ENCODE data around the gene C10orf88.
A peak's percentile ranks its signal among the peaks of the same experiment; 100 is the strongest.
"Not testable (repeated sequence)": the region's sequence is repeated elsewhere in the genome, so short reads cannot be mapped to it uniquely, and the experiment has no call there.

C10orf88 gene

DNA sequence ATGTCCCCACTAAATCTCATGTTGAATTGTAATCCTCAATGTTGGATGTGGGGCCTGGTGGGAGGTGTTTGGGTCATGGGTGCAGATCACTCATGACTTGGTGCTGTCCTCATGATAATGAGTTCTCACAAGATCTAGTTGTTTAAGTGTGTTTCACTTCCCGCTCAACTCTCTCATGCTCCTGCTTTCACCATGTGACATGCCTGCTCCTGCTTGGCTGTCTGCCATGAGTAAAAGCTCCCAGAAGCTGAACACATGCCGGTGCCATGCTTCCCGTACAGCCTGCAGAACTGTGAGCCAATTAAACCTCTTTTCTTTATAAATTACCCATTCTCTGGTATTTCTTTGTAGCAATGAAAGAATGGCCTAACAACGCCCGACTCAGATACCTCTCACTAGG is 20.0 kb upstream of the C10orf88 start:
- in situ Hi-C loops (cut with HindIII; ENCODE audit: low pct_ligation_motif_present, low pct_unique_long_range_greater_than_20kb, low sequenced_read_pairs) = no loop called here
- DNase-seq = no peak

DNA sequence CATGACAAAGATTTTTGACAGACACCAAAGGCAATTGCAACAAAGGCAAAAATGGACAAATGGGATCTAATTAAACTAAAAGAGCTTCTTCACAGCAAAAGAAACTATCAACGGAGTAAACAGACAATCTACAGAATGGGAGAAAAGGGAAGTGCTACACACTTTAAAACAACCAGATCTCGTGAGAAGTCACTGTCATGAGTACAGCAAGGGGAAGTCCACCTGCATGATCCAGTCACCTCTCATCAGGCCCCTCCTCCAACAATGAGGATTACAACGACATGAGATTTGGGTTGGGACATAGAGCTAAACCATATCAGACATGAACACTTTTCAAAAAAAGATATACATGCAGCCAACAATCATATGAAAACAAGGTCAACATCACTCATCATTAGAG is 14.7 kb upstream of the C10orf88 start:
- DNase-seq = no peak
- in situ Hi-C loops (cut with HindIII; ENCODE audit: low pct_ligation_motif_present, low pct_unique_long_range_greater_than_20kb, low sequenced_read_pairs) = no loop called here

DNA sequence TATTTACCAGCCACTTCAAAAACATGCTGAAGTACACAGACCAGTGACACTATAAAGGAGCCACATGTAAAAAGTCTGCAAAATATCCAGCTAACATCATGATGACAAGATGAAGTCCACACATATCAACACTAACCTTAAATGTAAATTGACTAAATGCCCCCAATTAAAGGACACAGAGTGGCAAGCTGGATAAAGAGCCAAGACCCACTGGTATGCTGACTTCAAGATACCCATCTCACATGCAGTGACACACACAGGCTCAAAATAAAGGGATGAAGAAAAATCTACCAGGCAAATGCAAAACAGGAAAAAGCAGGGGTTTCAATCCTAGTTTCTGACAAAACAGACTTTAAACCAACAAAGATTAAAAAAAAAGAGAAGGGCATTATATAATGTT is 12.9 kb upstream of the C10orf88 start:
- in situ Hi-C loops (cut with HindIII; ENCODE audit: low pct_ligation_motif_present, low pct_unique_long_range_greater_than_20kb, low sequenced_read_pairs) = no loop called here

GRCh38 chr10:122962405-122962804 is 8.4 kb upstream of the C10orf88 start:
- in situ Hi-C loops (cut with HindIII; ENCODE audit: low pct_ligation_motif_present, low pct_unique_long_range_greater_than_20kb, low sequenced_read_pairs) = no loop called here
- no peak for DNase-seq

More for the DNA sequence above, 12.9 kb upstream of the C10orf88 start:
- DNase-seq = no peak

GRCh38 chr10:122957474-122957873 is 3.4 kb upstream of the C10orf88 start:
- DNase-seq = no peak
- in situ Hi-C loops (cut with HindIII; ENCODE audit: low pct_ligation_motif_present, low pct_unique_long_range_greater_than_20kb, low sequenced_read_pairs) = no loop called here

DNA sequence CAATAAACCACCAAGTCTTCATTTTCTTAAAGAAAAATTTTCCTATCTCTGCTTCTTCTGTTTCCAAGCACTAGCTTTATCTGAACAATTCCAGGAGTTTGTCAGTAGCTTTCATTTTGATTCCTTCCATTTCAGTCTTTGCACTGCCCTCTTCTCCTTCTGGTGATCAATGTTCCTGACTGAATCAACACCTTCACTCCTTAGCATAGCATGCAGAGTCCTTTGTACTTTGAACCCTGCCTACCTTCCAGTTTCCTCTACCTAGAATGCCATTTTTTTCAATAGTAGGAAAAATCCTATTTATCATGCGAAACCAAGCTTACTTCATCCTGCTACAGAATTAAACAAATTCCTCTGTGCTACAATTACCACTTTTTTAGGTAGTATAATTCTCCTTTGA is 1.9 kb upstream of the C10orf88 start:
- in situ Hi-C loops (cut with HindIII; ENCODE audit: low pct_ligation_motif_present, low pct_unique_long_range_greater_than_20kb, low sequenced_read_pairs) = no loop called here
- no peak for DNase-seq

DNA sequence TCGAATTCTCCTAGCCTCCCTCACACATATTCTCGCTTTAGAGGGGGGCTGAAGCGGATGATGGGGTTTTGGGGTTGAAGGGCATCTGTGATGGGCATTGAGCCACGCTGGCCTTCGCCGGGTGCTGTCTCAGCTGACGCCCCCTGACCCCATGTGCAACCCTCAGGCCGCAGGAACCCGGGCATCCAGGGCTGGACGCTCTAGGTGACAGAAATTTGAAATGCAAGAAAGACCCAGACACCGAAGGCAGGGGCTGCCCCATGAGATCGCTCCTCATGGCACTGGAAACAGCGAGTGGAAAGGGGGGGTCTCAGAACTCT is 664 bp upstream of the C10orf88 start:
- in situ Hi-C loops (cut with HindIII; ENCODE audit: low pct_ligation_motif_present, low pct_unique_long_range_greater_than_20kb, low sequenced_read_pairs) = no loop called here
- DNase-seq = no peak

GRCh38 chr10:122949296-122949695 is 4.7 kb downstream of the C10orf88 start:
- DNase-seq = no peak
- in situ Hi-C loops (cut with HindIII; ENCODE audit: low pct_ligation_motif_present, low pct_unique_long_range_greater_than_20kb, low sequenced_read_pairs) = no loop called here

DNA sequence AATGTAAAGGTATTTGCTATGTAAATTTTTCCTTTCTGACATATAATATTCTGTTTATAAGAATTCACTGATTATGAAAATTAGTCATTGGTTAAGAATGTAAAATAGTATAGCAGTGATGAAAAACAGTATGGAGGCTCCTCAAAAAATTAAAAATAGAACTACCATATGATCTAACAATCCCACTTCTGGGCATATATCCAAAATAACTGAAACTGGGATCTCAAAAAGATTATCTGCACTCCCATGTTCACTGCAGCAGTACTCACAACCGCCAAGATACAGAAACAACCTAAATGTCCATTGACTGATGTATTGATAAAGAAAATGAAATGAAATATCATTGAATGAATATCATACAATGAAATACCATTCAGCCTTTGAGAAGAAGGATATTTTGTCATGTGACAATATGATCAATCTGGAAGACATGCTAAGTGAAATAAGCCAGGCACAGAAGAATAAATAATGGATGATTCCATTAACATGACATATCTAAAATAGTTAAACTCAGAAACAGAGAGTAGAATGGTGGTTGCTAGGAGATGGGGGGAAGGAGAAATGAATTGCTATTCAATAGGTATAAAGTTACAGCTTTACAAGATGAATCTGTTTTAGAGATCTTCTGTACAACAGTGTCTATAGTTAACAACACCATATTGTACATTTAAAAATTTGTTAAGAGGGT is 14.0 kb downstream of the C10orf88 start:
- DNase-seq = no peak
- in situ Hi-C loops (cut with HindIII; ENCODE audit: low pct_ligation_motif_present, low pct_unique_long_range_greater_than_20kb, low sequenced_read_pairs) = no loop called here

DNA sequence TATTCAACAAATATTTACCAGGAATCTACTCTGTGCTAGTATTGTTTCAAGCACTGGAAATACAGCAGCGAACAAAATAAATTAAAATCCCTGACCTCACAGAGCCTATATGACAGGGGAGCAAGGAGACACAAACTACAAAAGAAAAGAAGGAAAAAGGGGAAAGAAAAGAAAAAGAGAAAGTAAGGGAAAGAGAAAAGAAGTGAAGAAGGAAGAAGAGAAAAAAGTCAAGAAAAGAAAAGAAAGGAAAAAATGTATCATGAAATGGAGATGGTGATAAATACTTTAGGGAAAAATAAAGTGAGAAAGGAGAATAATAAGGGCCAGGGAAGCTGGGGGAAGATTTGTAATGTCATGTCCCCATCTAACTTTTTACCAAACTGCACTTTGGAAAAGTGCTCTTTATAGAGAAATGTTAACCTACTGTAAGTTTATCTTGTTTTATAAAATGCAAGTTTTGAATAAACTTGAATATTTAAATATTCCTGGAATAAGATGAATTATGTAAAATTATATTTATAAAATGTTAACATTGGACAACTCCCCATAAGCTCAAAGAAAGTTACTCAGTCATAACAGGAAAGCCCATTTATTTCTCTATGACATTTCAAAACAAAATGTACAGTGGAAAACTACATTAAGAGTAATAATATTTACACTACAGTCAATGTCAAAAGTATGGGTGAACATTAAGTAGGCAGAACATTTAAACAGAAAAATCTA is 14.7 kb downstream of the C10orf88 start:
- no peak for DNase-seq
- in situ Hi-C loops (cut with HindIII; ENCODE audit: low pct_ligation_motif_present, low pct_unique_long_range_greater_than_20kb, low sequenced_read_pairs) = no loop called here

GRCh38 chr10:122931088-122931906 is 22.7 kb downstream of the C10orf88 start:
- peak; percentile 44 for DNase-seq
- in situ Hi-C loops (cut with HindIII; ENCODE audit: low pct_ligation_motif_present, low pct_unique_long_range_greater_than_20kb, low sequenced_read_pairs) = no loop called here

DNA sequence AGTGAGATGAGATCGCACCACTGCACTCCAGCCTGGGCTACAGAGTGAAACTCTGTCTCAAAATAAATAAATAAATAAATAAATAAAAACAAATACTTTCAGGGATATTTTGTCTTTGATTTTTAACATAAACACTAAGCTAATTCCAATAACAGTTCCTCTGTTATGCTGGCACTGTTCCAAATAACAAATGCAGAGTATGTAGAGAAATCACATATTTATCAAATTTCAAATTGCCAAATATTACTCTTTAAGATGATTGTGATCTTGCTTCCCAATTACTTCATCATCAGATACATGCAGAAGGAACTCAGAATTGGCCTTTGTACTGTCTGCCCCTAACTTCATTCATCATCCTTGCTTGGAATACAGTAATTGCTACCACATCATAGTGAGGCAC is 23.9 kb downstream of the C10orf88 start:
- in situ Hi-C loops (cut with HindIII; ENCODE audit: low pct_ligation_motif_present, low pct_unique_long_range_greater_than_20kb, low sequenced_read_pairs) = no loop called here

GRCh38 chr10:122915700-122916099 is 38.3 kb downstream of the C10orf88 start:
- no peak for DNase-seq
- in situ Hi-C loops (cut with HindIII; ENCODE audit: low pct_ligation_motif_present, low pct_unique_long_range_greater_than_20kb, low sequenced_read_pairs) = no loop called here

More for the DNA sequence above, 23.9 kb downstream of the C10orf88 start:
- DNase-seq = no peak

GRCh38 chr10:122911889-122912484 is 42.0 kb downstream of the C10orf88 start:
- DNase-seq = peak; percentile 70
- in situ Hi-C loops (cut with HindIII; ENCODE audit: low pct_ligation_motif_present, low pct_unique_long_range_greater_than_20kb, low sequenced_read_pairs) = no loop called here

- in situ Hi-C loops (cut with HindIII; ENCODE audit: low pct_ligation_motif_present, low pct_unique_long_range_greater_than_20kb, low sequenced_read_pairs) = no loop called here
- DNase-seq = no peak
Observed at GRCh38 chr10:122910310-122910709, 43.7 kb downstream of the C10orf88 start, which contains the start of gene FAM24A. FAM24A (plus strand) TSS chr10:122910610; CDS start chr10:122911635, 1,025 bp downstream.

DNA sequence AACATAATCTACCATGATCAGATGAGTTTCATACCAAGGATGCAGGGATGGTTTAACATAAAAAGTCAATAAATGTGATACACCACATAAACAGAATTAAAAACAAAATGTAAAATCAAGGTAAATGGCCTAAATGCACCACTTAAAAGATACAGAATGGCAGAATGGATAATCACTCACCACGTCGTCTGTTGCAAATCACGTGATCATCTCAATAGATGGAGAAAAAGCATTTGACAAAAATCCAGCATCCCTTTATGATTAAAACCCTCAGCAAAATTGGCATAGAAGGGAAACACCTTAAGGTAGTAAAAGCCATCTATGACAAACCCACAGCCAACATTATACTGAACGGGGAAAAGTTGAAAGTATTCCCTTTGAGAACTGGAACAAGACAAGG is 50.2 kb downstream of the C10orf88 start:
- DNase-seq; in situ Hi-C loops (cut with HindIII; ENCODE audit: low pct_ligation_motif_present, low pct_unique_long_range_greater_than_20kb, low sequenced_read_pairs): not testable (repeated sequence)

GRCh38 chr10:122894261-122894944 is 59.6 kb downstream of the C10orf88 start:
- no peak for DNase-seq
- in situ Hi-C loops (cut with HindIII; ENCODE audit: low pct_ligation_motif_present, low pct_unique_long_range_greater_than_20kb, low sequenced_read_pairs) = no loop called here

DNA sequence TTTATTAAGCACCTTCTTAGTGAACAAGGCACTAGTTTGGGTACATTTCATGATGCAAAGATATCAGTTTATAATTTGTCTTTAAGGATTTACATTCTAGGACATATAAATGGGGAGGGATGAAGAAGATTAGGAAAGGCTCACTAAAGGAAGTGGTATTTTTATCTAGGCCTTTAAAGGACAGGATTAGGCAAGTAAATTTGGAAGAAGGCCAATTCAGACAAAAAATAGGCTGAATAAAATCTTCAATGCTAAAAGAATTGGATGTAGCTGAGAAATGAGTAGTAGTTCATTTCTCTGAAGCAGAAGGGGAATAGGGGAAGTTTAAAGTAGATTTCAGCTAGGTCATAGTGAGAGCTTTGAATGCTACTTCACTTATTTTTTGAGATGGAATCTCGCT is 69.9 kb downstream of the C10orf88 start:
- DNase-seq = no peak
- in situ Hi-C loops (cut with HindIII; ENCODE audit: low pct_ligation_motif_present, low pct_unique_long_range_greater_than_20kb, low sequenced_read_pairs) = no loop called here
